GM12878 (cell line): ENCODE measurements around the gene STX10. TPM values are rescaled to one million over a fixed set of nuclear protein-coding genes. Genes with fewer than 3 reads are reported as not detected.

ENCODE experiments used
- ASH2L ChIP-seq: fragments of 300-600, 200-600 bp; sonication (generic); IDR thresholded peaks from 2 replicates; pipeline ENCODE4 v1.6.1; 2017; ENCODE audit warnings: low read depth, mild to moderate bottlenecking, borderline replicate concordance
- CEBPZ ChIP-seq: fragments of 150-350 bp; IDR thresholded peaks from 2 replicates; pipeline ENCODE4 v1.6.1; 2016; ENCODE audit warnings: low read depth, low read length
- CREM ChIP-seq: IDR thresholded peaks from 2 replicates; pipeline ENCODE4 v1.6.1; 2014; ENCODE audit warnings: antibody characterized with exemption, low read depth
- E2F8 ChIP-seq: fragments of 450-650 bp; IDR thresholded peaks from 2 replicates; pipeline ENCODE4 v1.6.1; 2018; ENCODE audit warnings: mild to moderate bottlenecking, low read depth, moderate library complexity; ENCODE audit not compliant: partially characterized antibody
- EGR1 ChIP-seq, 2 experiments: IDR thresholded peaks; 1 replicate in 1 of 2; 2 replicates in 1 of 2; pipeline ENCODE4 v1.6.1; 2011 to 2012; ENCODE audit warnings: low read depth in 2 of 2, low read length in 2 of 2, borderline replicate concordance in 1 of 2, mild to moderate bottlenecking in 1 of 2, moderate library complexity in 1 of 2
- EP300 ChIP-seq, 2 experiments: fragments of 150-350 bp in 1 of 2; IDR thresholded peaks; 2 replicates each; pipeline ENCODE4 v1.6.1; 2011 to 2012; ENCODE audit warnings: low read depth in 2 of 2, low read length in 2 of 2, borderline replicate concordance in 1 of 2, improper control_type of control experiment in 1 of 2, inconsistent platforms in 1 of 2; ENCODE audit not compliant: control insufficient read depth in 1 of 2
- FOS ChIP-seq: IDR thresholded peaks from 3 replicates; pipeline ENCODE4 v1.6.1; 2011; ENCODE audit warnings: borderline replicate concordance; ENCODE audit not compliant: insufficient read length; ENCODE audit errors: extremely low read depth
- IRF3 ChIP-seq: fragments of 450-650 bp; IDR thresholded peaks from 2 replicates; pipeline ENCODE4 v1.6.1; 2014; ENCODE audit warnings: mild to moderate bottlenecking
- IRF4 ChIP-seq: IDR thresholded peaks from 2 replicates; pipeline ENCODE4 v1.6.1; 2011; ENCODE audit warnings: low read depth, low read length
- JUNB ChIP-seq: IDR thresholded peaks from 2 replicates; pipeline ENCODE4 v1.6.1; 2016; ENCODE audit warnings: antibody characterized with exemption, mild to moderate bottlenecking
- NBN ChIP-seq: fragments of 450-650 bp; IDR thresholded peaks from 2 replicates; pipeline ENCODE4 v1.6.1; 2016
- NR2C1 ChIP-seq: fragments of 450-650 bp; IDR thresholded peaks from 2 replicates; pipeline ENCODE4 v1.6.1; 2017; ENCODE audit warnings: antibody characterized with exemption, mild to moderate bottlenecking, moderate library complexity
- NR2F1 ChIP-seq: fragments of 450-650 bp; conservative IDR thresholded peaks from 2 replicates; pipeline ENCODE4 v1.6.1; 2017; ENCODE audit warnings: mild to moderate bottlenecking
- NRF1 ChIP-seq: conservative IDR thresholded peaks from 2 replicates; pipeline ENCODE4 v1.6.1; 2011; ENCODE audit warnings: mild to moderate bottlenecking, low read depth, low read length, improper control_type of control experiment
- PKNOX1 ChIP-seq: fragments of 450-650 bp; IDR thresholded peaks from 2 replicates; pipeline ENCODE4 v1.6.1; 2016; ENCODE audit warnings: mild to moderate bottlenecking
- RBBP5 ChIP-seq: fragments of 200-600 bp; sonication (generic); conservative IDR thresholded peaks from 2 replicates; pipeline ENCODE4 v1.6.1; 2016
- RCOR1 ChIP-seq: conservative IDR thresholded peaks from 2 replicates; pipeline ENCODE4 v1.6.1; 2012; ENCODE audit warnings: low read depth, low read length, improper control_type of control experiment
- SMAD1 ChIP-seq: fragments of 450-650 bp; IDR thresholded peaks from 2 replicates; pipeline ENCODE4 v1.6.1; 2018; ENCODE audit warnings: mild to moderate bottlenecking, low read depth; ENCODE audit not compliant: partially characterized antibody
- USF2 ChIP-seq: IDR thresholded peaks from 2 replicates; pipeline ENCODE4 v1.6.1; 2011; ENCODE audit warnings: low read depth, low read length, improper control_type of control experiment, borderline replicate concordance
- YY1 ChIP-seq: IDR thresholded peaks from 2 replicates; pipeline ENCODE4 v1.6.1; 2011; ENCODE audit warnings: low read depth, mild to moderate bottlenecking, low read length
- polyA plus RNA-seq, 11 experiments: library from polyadenylated mRNA; depleted of rRNA in 4 of 11; unstranded in 6 of 11; stranded (reverse) in 5 of 11; fragments of >200 nt; fragmentation: Nextera tagmentation in 4 of 11; fragmentation: Illumina TruSeq in 1 of 11; extraction: Ambion mirVana in 4 of 11; extraction: Trizol in 1 of 11; gene quantifications; 1 replicate in 1 of 11; 2 replicates in 10 of 11; pipeline versions ENCODE4 v1.2.1 to v1.2.3, GENCODE V29; 2011 to 2016; ENCODE audit warnings: inconsistent platforms in 2 of 11, missing spikeins in 2 of 11, low read depth in 1 of 11
- total RNA-seq, 4 experiments: library from RNA; depleted of rRNA in 3 of 4; stranded (reverse); fragments of >200 nt in 3 of 4; fragmentation: Illumina TruSeq in 1 of 4; extraction: Trizol in 1 of 4; gene quantifications; 2 replicates each; pipeline versions ENCODE4 v1.2.1 to v1.2.3, GENCODE V29; 2013 to 2021

The STX10 gene
- total and polyA plus RNA-seq, 10 of the 15 experiments (the other 5 are each of a cell fraction or from before 2014, with no cell fraction given) = 0.56 to 76.1 (median 47.6) TPM

- TF ChIP-seq E2F8 = no peak
- TF ChIP-seq CEBPZ = no peak
- no peak for TF ChIP-seq EGR1 (IDR thresholded peaks at IDR 0.05; ENCODE audit: borderline replicate concordance in 1 of 2, low read depth in 2 of 2, low read length in 2 of 2)
- TF ChIP-seq YY1 = no peak
- peak; percentile 61; the same call in 1 of the 2 replicates for TF ChIP-seq NR2F1
- no peak for TF ChIP-seq JUNB
- no peak for TF ChIP-seq ASH2L
- no peak for TF ChIP-seq CREM
- TF ChIP-seq SMAD1 = no peak
- no peak for TF ChIP-seq IRF3
- no peak for TF ChIP-seq NRF1
- no peak for TF ChIP-seq RCOR1
- no peak for TF ChIP-seq FOS
- no peak for TF ChIP-seq NR2C1
- TF ChIP-seq RBBP5 = no peak
- no peak for TF ChIP-seq USF2
- TF ChIP-seq PKNOX1 = peak; percentile 82
- no peak for TF ChIP-seq NBN
- TF ChIP-seq EP300 (IDR thresholded peaks at IDR 0.05; ENCODE audit: borderline replicate concordance in 1 of 2, control insufficient read depth in 1 of 2, low read depth in 2 of 2, low read length in 2 of 2) = no peak
- no peak for TF ChIP-seq IRF4
Observed at GRCh38 chr19:13122275-13122878, 27.8 kb downstream of the STX10 start (continued).
